Epithelial cell of esophagus (primary cell): ENCODE results near the gene BORCS8.
A peak's percentile ranks its signal among the peaks of the same experiment; 100 is the strongest.
"Not testable (repeated sequence)": the region's sequence is repeated elsewhere in the genome, so short reads cannot be mapped to it uniquely, and the experiment has no call there.

Experiments
- DNase-seq: peaks from one replicate; pipeline ENCODE4 v3.0.0; 2010; ENCODE audit warnings: low read depth
- H3K4me3 ChIP-seq: 2 replicates; pipeline ENCODE4 v1.5.1; 2011; ENCODE audit warnings: mild to moderate bottlenecking, low read length, control low read depth
- CTCF ChIP-seq: IDR thresholded peaks from 2 replicates; pipeline ENCODE4 v1.5.1; 2011; ENCODE audit warnings: low read depth, mild to moderate bottlenecking, low read length, control low read depth, inconsistent platforms; ENCODE audit not compliant: insufficient read depth; ENCODE audit errors: missing control alignments

Gene BORCS8

DNA sequence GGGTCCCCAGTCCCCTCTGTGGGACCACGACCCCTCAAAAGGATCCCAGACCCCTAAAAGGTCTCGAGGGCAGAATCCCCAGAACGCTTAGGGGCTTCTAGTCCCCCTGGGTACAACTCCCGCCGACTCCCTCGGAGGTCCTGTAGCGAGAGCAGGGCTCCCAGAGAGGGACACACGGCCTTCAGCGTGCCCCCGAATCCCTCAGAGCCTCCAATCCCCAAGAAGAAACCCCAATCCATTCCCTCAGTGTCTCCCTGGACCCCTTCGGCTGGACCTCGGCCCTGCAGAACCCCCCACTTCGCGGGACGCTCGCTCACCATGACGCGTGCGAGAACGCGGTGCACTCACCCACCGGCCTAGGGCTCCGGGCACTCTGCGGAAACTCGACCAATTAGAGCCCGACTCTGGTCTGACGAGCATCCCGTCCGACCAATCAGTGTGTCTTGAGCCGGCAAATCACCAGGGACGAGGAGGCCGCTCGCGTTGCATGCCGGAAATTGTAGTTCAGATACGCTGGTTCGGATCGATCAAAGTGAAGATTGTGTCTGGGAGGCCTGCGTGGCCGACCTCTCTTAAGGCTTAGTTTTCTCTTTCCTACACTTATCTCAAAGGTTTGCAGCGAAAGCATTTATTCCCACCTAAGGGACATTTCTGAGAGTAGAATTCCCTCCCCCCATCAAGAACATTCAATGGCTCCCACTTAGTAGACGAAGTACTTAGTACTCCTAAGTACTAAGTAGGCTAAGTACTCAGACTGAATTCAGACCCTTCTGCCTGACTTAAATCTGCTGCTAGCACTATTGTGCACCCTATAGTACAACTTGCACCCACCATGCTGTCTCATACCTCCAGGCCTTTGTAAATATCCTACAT, 53.6 kb downstream of the BORCS8 start, which contains the start of gene TMEM161A:
TMEM161A (minus strand) TSS at position 370 of the 873 bp plus-strand sequence; CDS start at position 320, 50 bp downstream.
- peak; percentile 99 for DNase-seq
- no peak for TF ChIP-seq CTCF
- peak within 1 kb of the TSS; percentile 100 for H3K4me3 ChIP-seq

GRCh38 chr19:19137556-19138108, 54.3 kb downstream of the BORCS8 start:
- peak overlapping the region; percentile 100 for H3K4me3 ChIP-seq
- no peak for TF ChIP-seq CTCF
- DNase-seq, result no peak

DNA sequence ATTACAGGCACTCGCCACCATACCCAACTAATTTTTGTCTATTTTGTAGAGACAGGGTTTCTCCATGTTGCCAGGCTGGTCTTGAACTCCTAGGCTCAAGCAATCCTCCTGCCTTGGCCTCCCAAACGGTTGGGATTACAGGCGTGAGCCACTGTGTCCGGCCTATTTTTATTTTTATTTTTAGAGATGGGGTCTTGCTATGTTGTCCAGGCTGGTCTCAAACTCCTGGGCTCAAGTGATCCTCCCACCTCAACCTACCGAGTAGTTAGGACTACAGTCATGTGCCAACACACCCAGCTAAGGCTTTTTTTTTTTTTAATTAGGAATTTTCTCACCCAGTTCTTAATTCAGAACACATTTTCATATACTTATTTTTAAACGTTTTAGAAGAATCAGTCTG, 56.2 kb downstream of the BORCS8 start:
- not testable (repeated sequence) for DNase-seq, H3K4me3 ChIP-seq

GRCh38 chr19:19134687-19135158, 57.2 kb downstream of the BORCS8 start:
- DNase-seq, result no peak
- no peak overlapping the region for H3K4me3 ChIP-seq
- no peak for TF ChIP-seq CTCF

DNA sequence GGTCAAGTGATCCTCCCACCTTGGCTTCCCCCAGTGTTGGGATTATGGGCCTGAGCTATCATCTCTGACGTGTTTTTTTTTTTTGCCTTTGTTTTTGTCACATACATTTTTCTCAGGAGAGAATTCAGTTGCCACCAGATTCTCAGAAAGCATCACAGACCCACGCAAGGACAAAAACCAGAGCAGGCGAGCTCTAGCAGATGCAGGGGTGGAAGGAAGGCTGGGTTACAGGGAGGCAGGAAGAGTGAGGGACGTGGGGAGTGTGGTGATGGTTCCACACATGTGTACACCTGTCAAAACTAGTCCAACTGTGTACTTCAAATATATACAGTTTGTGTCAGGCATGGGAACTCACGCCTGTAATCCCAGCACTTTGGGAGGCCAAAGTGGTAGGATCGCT, 58.0 kb downstream of the BORCS8 start:
- no peak overlapping the region for H3K4me3 ChIP-seq
- DNase-seq, result no peak
- TF ChIP-seq CTCF, result no peak

- H3K4me3 ChIP-seq, result no peak overlapping the region
- no peak for TF ChIP-seq CTCF
- DNase-seq, result no peak
Observed at GRCh38 chr19:19132912-19133311, 59.0 kb downstream of the BORCS8 start.

GRCh38 chr19:19131989-19132388, 60.0 kb downstream of the BORCS8 start:
- DNase-seq, result no peak
- H3K4me3 ChIP-seq, result no peak overlapping the region
- TF ChIP-seq CTCF, result no peak
